Natural killer cell (primary cell): ENCODE measurements around the gene ESPNL. TPM values are rescaled to one million over a fixed set of nuclear protein-coding genes. Genes with fewer than 3 reads are reported as not detected.
"Not testable (repeated sequence)": the region's sequence is repeated elsewhere in the genome, so short reads cannot be mapped to it uniquely, and the experiment has no call there.

ENCODE experiments used
- ATAC-seq, 3 donors: fragments of 150-1000 bp in 2 of 3; fragments of 200-7000 bp in 1 of 3; cut with Tn5 transposase; 1 replicate in 1 of 3; 2 replicates in 2 of 3; pipeline ENCODE4 v1.10.0; 2021; ENCODE audit warnings: mild to moderate bottlenecking in 2 of 3, moderate library complexity in 2 of 3
- DNase-seq, 2 donors: peaks; one replicate each; pipeline versions ENCODE4 v3.0.0 to v3.0.0-alpha.2; 2013 to 2021; ENCODE audit warnings: mixed read lengths in 1 of 2
- H3K27ac ChIP-seq: one replicate; pipeline ENCODE4 v1.5.1; 2013; ENCODE audit warnings: mild to moderate bottlenecking, low read length
- H3K27me3 ChIP-seq: one replicate; pipeline ENCODE4 v1.6.1; 2013; ENCODE audit warnings: low read length; ENCODE audit not compliant: control insufficient read depth, insufficient read depth
- H3K36me3 ChIP-seq: one replicate; pipeline ENCODE4 v1.6.1; 2013; ENCODE audit warnings: low read length; ENCODE audit not compliant: control insufficient read depth, insufficient read depth
- H3K4me1 ChIP-seq: one replicate; pipeline ENCODE4 v1.6.1; 2013; ENCODE audit warnings: low read length; ENCODE audit not compliant: control insufficient read depth, insufficient read depth
- H3K4me3 ChIP-seq: one replicate; pipeline ENCODE4 v1.5.1; 2013; ENCODE audit warnings: low read length
- H3K9me3 ChIP-seq: one replicate; pipeline ENCODE4 v1.6.1; 2013; ENCODE audit warnings: low read length; ENCODE audit not compliant: control insufficient read depth, insufficient read depth
- H3K27ac Mint-ChIP-seq, 2 donors: one replicate each; pipeline ENCODE4 v1.8.0; 2022; ENCODE audit warnings: mild to moderate bottlenecking in 2 of 2, mixed read lengths in 2 of 2, moderate library complexity in 1 of 2
- H3K27me3 Mint-ChIP-seq, 2 donors: one replicate each; pipeline ENCODE4 v1.8.0; 2022; ENCODE audit warnings: low read depth in 2 of 2, mixed read lengths in 2 of 2
- H3K36me3 Mint-ChIP-seq: one replicate; pipeline ENCODE4 v1.8.0; 2022; ENCODE audit warnings: mixed read lengths
- H3K4me1 Mint-ChIP-seq, 2 donors: one replicate each; pipeline ENCODE4 v1.8.0; 2022; ENCODE audit warnings: mixed read lengths in 2 of 2
- H3K4me3 Mint-ChIP-seq: one replicate; pipeline ENCODE4 v1.8.0; 2022; ENCODE audit warnings: mild to moderate bottlenecking, moderate library complexity, mixed read lengths
- H3K9me3 Mint-ChIP-seq, 2 donors: one replicate each; pipeline ENCODE4 v1.8.0; 2022; ENCODE audit warnings: mixed read lengths in 2 of 2
- WGBS: methylation state at CpG from one replicate; pipeline ENCODE4 v1.1.7; 2013; ENCODE audit warnings: missing lambda C conversion rate; ENCODE audit not compliant: insufficient coverage; 5-methylcytosine and 5-hydroxymethylcytosine counted together
- intact Hi-C: fragments of 100-400 bp; cut with micrococcal nuclease; formaldehyde crosslinking; loops from one replicate; pipeline ENCODE4 v1.14.2; 2022
- total RNA-seq, 4 donors: library from RNA; stranded (reverse); fragments of 120-200 nt in 1 of 4; gene quantifications; one replicate each; pipeline versions ENCODE4 v1.2.3 to v1.2.4, GENCODE V29; 2013 to 2022
- TF ChIP-seq, protein P1 (sequence below): fragments of 200-600 bp; IDR thresholded peaks from one replicate; pipeline ENCODE4 v1.8.0; 2022; ENCODE audit warnings: antibody characterized with exemption

Gene ESPNL
- total RNA-seq, 3 donors from 2014 or later (not counting 1 experiment from before 2014, with no cell fraction given), result not detected

DNA sequence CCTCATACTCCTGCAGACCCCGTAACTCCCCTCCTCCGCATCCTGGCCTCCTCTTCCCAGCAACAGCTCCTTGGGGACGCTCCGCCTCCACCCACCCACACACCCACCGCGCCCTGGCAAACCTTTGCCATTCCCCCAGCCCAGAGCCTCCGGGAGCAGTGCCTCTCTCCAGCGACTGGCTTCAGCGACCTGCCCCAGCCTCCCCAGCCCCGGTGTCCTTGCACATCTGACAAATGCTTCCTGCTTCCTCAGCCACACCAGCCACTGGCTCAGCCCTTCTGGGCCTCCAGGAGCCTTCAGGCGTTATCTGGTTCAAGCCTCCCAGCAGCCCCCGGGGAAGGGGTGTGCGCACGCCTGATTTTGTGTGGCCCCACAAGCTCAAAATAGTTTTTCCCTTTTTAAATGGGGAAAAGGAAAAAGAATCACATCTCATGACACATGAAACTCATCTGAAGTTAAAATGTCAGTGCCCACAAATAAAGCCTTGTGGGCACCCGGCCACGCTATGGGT lies 14.2 kb downstream of the ESPNL start:
- Histone ChIP-seq H3K4me3 (no peak overlapping the region), H3K9me3 (no peaks in the 10 kb centered on the region), H3K27me3 (no peaks in the 10 kb centered on the region), H3K36me3 (no peaks in the 10 kb centered on the region), H3K27ac (no peak overlapping the region), H3K4me1 (no peaks in the 10 kb centered on the region)
- ATAC-seq (no peak), DNase-seq (no peak)
- Mint-ChIP-seq H3K4me1 (no peaks in the 10 kb centered on the region), H3K9me3 (peaks cover 5 to 7% of the 10 kb centered on the region in 2 donors), H3K27me3 (peaks cover 11 to 12% of the 10 kb centered on the region in 2 donors), H3K4me3 (no peak overlapping the region), H3K36me3 (peaks cover 11% of the 10 kb centered on the region), H3K27ac (no peak overlapping the region)
- TF ChIP-seq, protein P1, sequence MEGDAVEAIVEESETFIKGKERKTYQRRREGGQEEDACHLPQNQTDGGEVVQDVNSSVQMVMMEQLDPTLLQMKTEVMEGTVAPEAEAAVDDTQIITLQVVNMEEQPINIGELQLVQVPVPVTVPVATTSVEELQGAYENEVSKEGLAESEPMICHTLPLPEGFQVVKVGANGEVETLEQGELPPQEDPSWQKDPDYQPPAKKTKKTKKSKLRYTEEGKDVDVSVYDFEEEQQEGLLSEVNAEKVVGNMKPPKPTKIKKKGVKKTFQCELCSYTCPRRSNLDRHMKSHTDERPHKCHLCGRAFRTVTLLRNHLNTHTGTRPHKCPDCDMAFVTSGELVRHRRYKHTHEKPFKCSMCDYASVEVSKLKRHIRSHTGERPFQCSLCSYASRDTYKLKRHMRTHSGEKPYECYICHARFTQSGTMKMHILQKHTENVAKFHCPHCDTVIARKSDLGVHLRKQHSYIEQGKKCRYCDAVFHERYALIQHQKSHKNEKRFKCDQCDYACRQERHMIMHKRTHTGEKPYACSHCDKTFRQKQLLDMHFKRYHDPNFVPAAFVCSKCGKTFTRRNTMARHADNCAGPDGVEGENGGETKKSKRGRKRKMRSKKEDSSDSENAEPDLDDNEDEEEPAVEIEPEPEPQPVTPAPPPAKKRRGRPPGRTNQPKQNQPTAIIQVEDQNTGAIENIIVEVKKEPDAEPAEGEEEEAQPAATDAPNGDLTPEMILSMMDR, result no peak
- intact Hi-C loops, result no loop called here
- 74% methylated on average over 16 of the region's 16 CpGs for WGBS

DNA sequence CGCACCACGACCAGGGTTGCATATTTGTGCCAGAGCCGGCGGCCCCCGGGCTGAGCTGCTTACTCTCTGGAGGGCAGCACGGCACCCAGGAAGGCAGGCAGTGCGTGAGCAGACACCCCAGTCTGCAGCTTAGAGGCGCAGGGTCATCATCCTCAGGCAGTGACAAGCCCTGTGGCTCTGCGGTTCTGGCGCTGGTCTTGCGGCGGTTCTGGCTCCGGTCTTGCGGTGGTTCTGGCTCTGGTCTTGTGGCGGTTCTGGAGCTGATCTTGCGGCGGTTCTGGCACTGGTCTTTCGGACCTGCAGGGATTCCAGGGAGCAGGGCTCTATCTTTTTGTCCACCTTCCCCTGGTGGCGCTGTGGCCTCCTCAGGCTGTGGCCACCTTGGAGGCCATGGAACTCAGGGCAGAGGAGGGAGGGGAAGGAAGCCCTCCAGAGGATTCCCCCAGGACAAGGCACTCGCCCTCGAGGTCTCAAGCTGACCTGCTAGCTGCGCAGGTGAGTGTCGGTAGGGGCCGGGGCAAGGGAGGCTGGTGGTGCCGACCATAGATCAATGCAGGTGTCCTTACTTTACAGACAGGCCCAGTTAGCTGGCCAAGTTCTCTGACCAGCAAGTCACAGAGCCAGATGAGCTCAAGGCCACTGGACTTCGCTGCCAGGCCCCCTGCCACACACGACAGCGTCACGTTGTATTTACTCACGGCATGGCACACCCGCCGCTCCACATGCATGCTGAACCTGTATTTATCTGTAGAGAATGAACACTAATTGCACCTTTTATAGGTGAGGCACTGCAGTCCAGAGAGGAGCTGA lies 14.9 kb downstream of the ESPNL start:
- TF ChIP-seq, protein P1, result no peak
- H3K9me3 Mint-ChIP-seq, result peaks cover 5 to 7% of the 10 kb centered on the region in 2 donors
- DNase-seq, result no peak
- H3K36me3 Mint-ChIP-seq, result peaks cover 11% of the 10 kb centered on the region
- H3K27ac Mint-ChIP-seq, result no peak overlapping the region
- no peak overlapping the region for H3K4me3 Mint-ChIP-seq
- ATAC-seq, result no peak
- Histone ChIP-seq H3K4me1 (no peaks in the 10 kb centered on the region), H3K27ac (no peak overlapping the region), H3K27me3 (no peaks in the 10 kb centered on the region), H3K4me3 (no peak overlapping the region), H3K9me3 (no peaks in the 10 kb centered on the region), H3K36me3 (no peaks in the 10 kb centered on the region)
- peaks cover 11 to 12% of the 10 kb centered on the region in 2 donors for H3K27me3 Mint-ChIP-seq
- intact Hi-C loops, result no loop called here
- H3K4me1 Mint-ChIP-seq, result no peaks in the 10 kb centered on the region
- 92% methylated on average over 32 of the region's 32 CpGs for WGBS

DNA sequence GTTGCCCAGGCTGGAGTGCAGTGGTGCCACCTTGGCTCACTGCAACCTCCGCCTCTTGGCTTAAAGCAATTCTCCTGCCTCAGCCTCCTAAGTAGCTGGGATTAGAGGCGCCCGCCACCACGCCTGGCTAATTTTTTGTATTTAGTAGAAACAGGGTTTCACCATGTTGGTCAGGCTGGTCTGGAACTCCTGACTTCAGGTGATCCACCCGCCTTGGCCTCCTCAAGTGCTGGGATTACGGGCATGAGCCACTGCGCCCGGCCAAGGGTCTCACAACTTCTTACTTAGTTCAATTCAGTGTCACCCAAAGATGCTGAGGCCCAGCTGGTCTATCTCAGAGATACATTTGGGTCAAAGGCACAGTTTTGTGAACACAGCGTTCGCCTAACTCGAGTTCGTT lies 15.6 kb downstream of the ESPNL start:
- ATAC-seq, H3K4me3 ChIP-seq, DNase-seq, H3K9me3 Mint-ChIP-seq, intact Hi-C loops, H3K27ac ChIP-seq, H3K9me3 ChIP-seq, H3K4me1 Mint-ChIP-seq, H3K27ac Mint-ChIP-seq, H3K4me1 ChIP-seq, H3K27me3 ChIP-seq, H3K36me3 ChIP-seq, H3K4me3 Mint-ChIP-seq: not testable (repeated sequence)
- WGBS, result 93% methylated on average over 12 of the region's 12 CpGs
- Mint-ChIP-seq H3K36me3 (peaks cover 11% of the 10 kb centered on the region), H3K27me3 (peaks cover 11 to 12% of the 10 kb centered on the region in 2 donors)

DNA sequence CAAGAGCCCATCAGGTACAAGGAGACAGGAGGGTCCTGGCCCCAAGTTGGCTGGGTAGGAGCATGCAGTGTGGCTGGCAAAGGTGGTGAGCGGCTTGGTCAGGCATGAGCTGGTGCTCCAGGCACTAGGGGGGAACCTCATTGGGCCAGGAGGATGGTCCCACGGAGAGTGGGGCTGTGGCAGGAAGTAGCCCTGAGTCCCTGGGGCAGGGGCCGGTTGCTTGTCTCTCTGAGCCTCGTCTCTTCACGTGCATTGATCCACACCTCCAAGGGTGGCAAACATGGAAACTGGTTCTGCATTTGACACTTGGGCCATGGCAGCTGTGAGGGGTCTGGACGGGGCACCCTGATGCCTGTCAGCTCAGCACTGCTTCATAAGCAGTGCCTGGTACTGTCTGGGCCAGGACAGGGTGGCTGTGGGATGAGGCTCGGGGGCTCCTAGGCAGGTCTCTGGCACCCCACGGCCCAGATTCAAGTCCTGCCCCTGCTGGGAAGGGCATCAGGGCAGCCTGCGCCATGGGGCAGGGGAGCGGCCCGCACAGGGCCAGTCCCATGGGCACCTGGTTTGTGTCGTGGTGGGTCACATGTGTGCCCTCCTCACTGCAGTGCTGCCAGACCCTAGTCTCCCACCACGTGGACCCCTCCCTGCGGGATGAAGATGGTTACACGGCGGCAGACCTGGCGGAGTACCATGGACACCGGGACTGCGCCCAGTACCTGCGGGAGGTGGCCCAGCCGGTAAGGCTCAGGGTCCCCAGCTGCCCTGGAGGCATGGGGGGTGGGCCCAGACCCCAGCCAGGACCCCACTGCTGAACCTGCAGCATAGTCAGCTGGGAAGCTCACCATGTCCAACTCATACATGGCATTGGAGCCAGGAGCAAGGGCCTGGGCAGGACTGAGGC lies 16.4 kb downstream of the ESPNL start:
- Histone ChIP-seq H3K27ac (no peak overlapping the region), H3K27me3 (no peaks in the 10 kb centered on the region), H3K4me1 (no peaks in the 10 kb centered on the region), H3K9me3 (no peaks in the 10 kb centered on the region), H3K36me3 (no peaks in the 10 kb centered on the region), H3K4me3 (no peak overlapping the region)
- TF ChIP-seq, protein P1, result no peak
- Mint-ChIP-seq H3K36me3 (peaks cover 11% of the 10 kb centered on the region), H3K4me1 (no peaks in the 10 kb centered on the region), H3K4me3 (no peak overlapping the region), H3K9me3 (peaks cover 5 to 7% of the 10 kb centered on the region in 2 donors), H3K27ac (no peak overlapping the region), H3K27me3 (peaks cover 11 to 12% of the 10 kb centered on the region in 2 donors)
- intact Hi-C loops, result no loop called here
- ATAC-seq (no peak), DNase-seq (no peak)
- WGBS, result 91% methylated on average over 21 of the region's 21 CpGs
